Panc1 (cell line): Measurements from ENCODE around the gene NOP14. TPM values are rescaled to one million over a fixed set of nuclear protein-coding genes. Genes with fewer than 3 reads are reported as not detected.

ENCODE experiments used
- ATAC-seq: fragments of 200-7000 bp; cut with Tn5 transposase; 2 replicates; pipeline ENCODE4 v1.9.1; 2020; ENCODE audit warnings: mild to moderate bottlenecking, moderate library complexity
- BruUV-seq: library from RNA; stranded (reverse); fragments of 400-500 nt; replicated peaks from 2 replicates; lab custom pipeline; 2021; lab: Mats Ljungman, UMichigan
- CTCF ChIA-PET: fragments of 300-600 bp; sonication (Branson Sonifier 250); formaldehyde crosslinking; loops from one replicate; lab custom pipeline; 2022; ENCODE audit warnings: antibody characterized with exemption; lab: Charles Lee
- POLR2A ChIA-PET: fragments of 300-600 bp; sonication (Branson Sonifier 250); formaldehyde crosslinking; loops from one replicate; lab custom pipeline; 2022; ENCODE audit warnings: antibody characterized with exemption; lab: Charles Lee
- DNase-seq: peaks from one replicate; pipeline ENCODE4 v3.0.0-alpha.2; 2010; ENCODE audit warnings: low read depth, low spot score
- H3K27ac ChIP-seq: 2 replicates; pipeline ENCODE4 v1.5.1; 2011; ENCODE audit warnings: mild to moderate bottlenecking, low read length, inconsistent platforms
- H3K27me3 ChIP-seq: fragments of 200-500 bp; sonication (Bioruptor generic); 2 replicates; pipeline ENCODE4 v1.6.0; 2014; ENCODE audit warnings: low read length, inconsistent platforms; ENCODE audit not compliant: control insufficient read depth, insufficient read depth
- H3K36me3 ChIP-seq: fragments of 200-500 bp; sonication (Bioruptor generic); 2 replicates; pipeline ENCODE4 v1.5.1; 2014; ENCODE audit warnings: inconsistent platforms, mild to moderate bottlenecking, low read length, moderate library complexity; ENCODE audit not compliant: control insufficient read depth, insufficient read depth
- H3K4me1 ChIP-seq: 2 replicates; pipeline ENCODE4 v1.5.1; 2011; ENCODE audit warnings: inconsistent platforms, mild to moderate bottlenecking, low read length, moderate library complexity; ENCODE audit not compliant: control insufficient read depth, insufficient read depth
- H3K4me3 ChIP-seq, 2 experiments: 2 replicates each; pipeline ENCODE4 v1.5.1; 2011 to 2012; ENCODE audit warnings: low read depth in 2 of 2, low read length in 2 of 2, mild to moderate bottlenecking in 2 of 2, inconsistent platforms in 1 of 2, moderate library complexity in 1 of 2
- H3K9me3 ChIP-seq: fragments of 200-500 bp; sonication (Bioruptor generic); 2 replicates; pipeline ENCODE4 v1.5.1; 2014; ENCODE audit warnings: low read depth, mild to moderate bottlenecking, inconsistent platforms, low read length, moderate library complexity; ENCODE audit not compliant: control insufficient read depth, insufficient read depth
- POLR2AphosphoS5 ChIP-seq: IDR thresholded peaks from 2 replicates; pipeline ENCODE4 v1.6.1; 2012; ENCODE audit warnings: mild to moderate bottlenecking, low read depth, low read length, moderate library complexity
- SIN3A ChIP-seq: IDR thresholded peaks from 2 replicates; pipeline ENCODE4 v1.6.1; 2012; ENCODE audit warnings: low read depth, mild to moderate bottlenecking, low read length, moderate library complexity, borderline replicate concordance; ENCODE audit not compliant: insufficient read depth
- TCF7L2 ChIP-seq: IDR thresholded peaks from 2 replicates; pipeline ENCODE4 v1.6.1; 2011; ENCODE audit warnings: mild to moderate bottlenecking, low read depth, low read length, inconsistent platforms
- in situ Hi-C: cut with HindIII; loops from 2 replicates; pipeline ENCODE4 v1.10.0; 2016; ENCODE audit warnings: low sequenced_read_pairs, low pct_unique_long_range_greater_than_20kb
- intact Hi-C: fragments of 100-400 bp; cut with micrococcal nuclease; formaldehyde crosslinking; loops from one replicate; pipeline ENCODE4 v1.10.0; 2022; ENCODE audit not compliant: unreplicated experiment
- total RNA-seq: library from RNA; stranded (reverse); gene quantifications from one replicate; pipeline ENCODE4 v1.2.1, GENCODE V29; 2021; ENCODE audit not compliant: unreplicated experiment
- TF ChIP-seq, protein P1 (sequence below), 2 experiments: IDR thresholded peaks; 2 replicates each; pipeline ENCODE4 v1.6.1; 2011 to 2012; ENCODE audit warnings: low read depth in 2 of 2, control low read depth in 1 of 2, low read length in 1 of 2, mild to moderate bottlenecking in 1 of 2, moderate library complexity in 1 of 2; ENCODE audit not compliant: insufficient read depth in 1 of 2
- TF ChIP-seq, protein P2 (sequence below): fragments of 450-650 bp; IDR thresholded peaks from 2 replicates; pipeline ENCODE4 v1.5.1; 2017; ENCODE audit warnings: mild to moderate bottlenecking

NOP14 gene
- total RNA-seq, 1 experiment from 2014 or later: 32.9 TPM

DNA sequence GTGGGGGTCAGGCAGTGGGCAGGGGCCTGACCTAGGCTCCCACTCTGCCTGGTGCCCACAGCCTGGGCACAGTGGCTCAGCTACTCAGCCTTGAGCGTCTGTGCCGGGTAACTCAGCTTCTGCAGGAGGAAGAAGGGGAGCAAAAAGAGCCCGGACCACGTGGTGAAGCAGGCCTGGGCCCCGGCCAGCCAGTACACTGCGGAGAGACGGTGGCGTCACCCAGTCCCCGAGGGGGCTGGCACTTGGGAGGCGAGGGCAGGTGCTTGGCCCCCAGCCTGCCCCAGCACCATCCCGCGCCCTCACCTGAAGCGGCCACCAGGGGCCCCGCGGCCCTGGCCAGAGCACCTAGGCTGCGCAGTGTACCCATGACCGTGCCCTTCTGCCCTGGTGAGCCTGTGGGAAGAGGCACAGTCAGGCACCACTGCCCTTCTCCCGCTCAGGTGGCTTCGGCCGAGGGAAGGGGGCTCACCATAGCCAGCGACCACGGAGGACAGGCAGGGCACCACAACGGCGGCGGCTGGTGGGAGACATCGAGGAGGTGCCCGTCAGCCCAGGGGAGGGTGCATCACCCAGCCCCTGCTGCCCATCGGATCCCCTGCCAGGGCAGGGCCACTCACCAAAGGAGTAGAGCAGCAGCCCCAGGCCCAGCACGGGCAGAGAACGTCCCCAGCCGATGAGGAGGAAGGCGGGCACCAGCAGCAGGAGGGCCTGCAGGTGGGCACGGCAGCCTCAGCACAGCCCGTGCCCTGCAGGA lies 32.3 kb downstream of the NOP14 start:
- no TSS peak for BruUV-seq
- peak overlapping the region; percentile 7; the same call in 1 of the 2 replicates for H3K27ac ChIP-seq
- intact Hi-C loops: loop anchor here (10.0 kb wide), 2 partner anchors 136 to 166 kb away; partner anchors contain the start of gene SH3BP2
- in situ Hi-C loops: no loop called here
- ChIA-PET CTCF (no interaction called here), POLR2A (interaction anchor here (0.6 kb wide), 1 partner anchor 303 kb away, joined by 3 read pairs; no protein-coding TSS in a partner anchor)
- no peak for TF ChIP-seq POLR2AphosphoS5
- TF ChIP-seq SIN3A: no peak
- TF ChIP-seq, protein P1, sequence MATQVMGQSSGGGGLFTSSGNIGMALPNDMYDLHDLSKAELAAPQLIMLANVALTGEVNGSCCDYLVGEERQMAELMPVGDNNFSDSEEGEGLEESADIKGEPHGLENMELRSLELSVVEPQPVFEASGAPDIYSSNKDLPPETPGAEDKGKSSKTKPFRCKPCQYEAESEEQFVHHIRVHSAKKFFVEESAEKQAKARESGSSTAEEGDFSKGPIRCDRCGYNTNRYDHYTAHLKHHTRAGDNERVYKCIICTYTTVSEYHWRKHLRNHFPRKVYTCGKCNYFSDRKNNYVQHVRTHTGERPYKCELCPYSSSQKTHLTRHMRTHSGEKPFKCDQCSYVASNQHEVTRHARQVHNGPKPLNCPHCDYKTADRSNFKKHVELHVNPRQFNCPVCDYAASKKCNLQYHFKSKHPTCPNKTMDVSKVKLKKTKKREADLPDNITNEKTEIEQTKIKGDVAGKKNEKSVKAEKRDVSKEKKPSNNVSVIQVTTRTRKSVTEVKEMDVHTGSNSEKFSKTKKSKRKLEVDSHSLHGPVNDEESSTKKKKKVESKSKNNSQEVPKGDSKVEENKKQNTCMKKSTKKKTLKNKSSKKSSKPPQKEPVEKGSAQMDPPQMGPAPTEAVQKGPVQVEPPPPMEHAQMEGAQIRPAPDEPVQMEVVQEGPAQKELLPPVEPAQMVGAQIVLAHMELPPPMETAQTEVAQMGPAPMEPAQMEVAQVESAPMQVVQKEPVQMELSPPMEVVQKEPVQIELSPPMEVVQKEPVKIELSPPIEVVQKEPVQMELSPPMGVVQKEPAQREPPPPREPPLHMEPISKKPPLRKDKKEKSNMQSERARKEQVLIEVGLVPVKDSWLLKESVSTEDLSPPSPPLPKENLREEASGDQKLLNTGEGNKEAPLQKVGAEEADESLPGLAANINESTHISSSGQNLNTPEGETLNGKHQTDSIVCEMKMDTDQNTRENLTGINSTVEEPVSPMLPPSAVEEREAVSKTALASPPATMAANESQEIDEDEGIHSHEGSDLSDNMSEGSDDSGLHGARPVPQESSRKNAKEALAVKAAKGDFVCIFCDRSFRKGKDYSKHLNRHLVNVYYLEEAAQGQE (IDR thresholded peaks at IDR 0.05; ENCODE audit: insufficient read depth in 1 of 2, low read depth in 2 of 2, low read length in 1 of 2): no peak
- TF ChIP-seq TCF7L2: no peak
- no peaks in the 10 kb centered on the region for H3K9me3 ChIP-seq
- no peaks in the 10 kb centered on the region for H3K36me3 ChIP-seq
- no peaks in the 10 kb centered on the region for H3K27me3 ChIP-seq
- DNase-seq: no peak
- peak; percentile 24 for ATAC-seq
- H3K4me3 ChIP-seq: no peak overlapping the region
- H3K4me1 ChIP-seq: peaks cover 19% of the 10 kb centered on the region

DNA sequence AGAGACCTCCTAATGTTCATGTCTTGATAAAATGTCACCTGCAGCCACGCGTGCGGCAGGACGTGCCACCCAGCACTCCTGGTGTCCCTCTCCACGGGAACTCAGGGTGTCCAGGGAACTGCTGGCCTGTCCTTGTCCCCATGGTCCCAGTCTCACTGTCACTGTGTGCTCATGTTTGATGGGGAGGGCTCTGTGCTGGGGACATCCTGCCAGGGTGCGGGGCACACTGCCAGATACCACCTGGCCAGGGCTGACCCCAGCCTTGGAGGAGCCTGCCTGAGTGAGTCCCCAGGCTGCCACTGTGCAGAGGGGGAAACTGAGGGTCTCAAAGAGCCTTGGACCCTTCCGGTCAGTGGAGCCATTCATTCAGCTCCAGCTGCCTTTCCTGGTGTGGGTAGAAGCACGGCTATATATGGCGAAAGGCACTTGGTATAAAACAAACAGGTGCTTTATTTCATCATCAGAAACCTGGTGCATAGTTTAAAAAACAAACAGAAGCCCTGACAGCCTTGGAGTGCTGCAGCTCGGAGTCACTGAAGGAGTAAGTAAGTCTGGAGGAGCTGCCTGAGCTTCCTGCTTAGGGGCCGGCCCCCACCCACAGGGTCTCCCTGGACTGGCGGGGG lies 33.0 kb downstream of the NOP14 start:
- ATAC-seq: no peak
- CTCF ChIA-PET: no interaction called here
- Histone ChIP-seq H3K27ac (peak overlapping the region; percentile 7; the same call in 1 of the 2 replicates), H3K4me1 (peaks cover 16% of the 10 kb centered on the region; the same call in 1 of the 2 replicates), H3K4me3 (no peak overlapping the region), H3K9me3 (no peaks in the 10 kb centered on the region), H3K36me3 (no peaks in the 10 kb centered on the region), H3K27me3 (no peaks in the 10 kb centered on the region)
- TF ChIP-seq POLR2AphosphoS5 (no peak), SIN3A (no peak), TCF7L2 (no peak)
- TF ChIP-seq, protein P1 (IDR thresholded peaks at IDR 0.05; ENCODE audit: insufficient read depth in 1 of 2, low read depth in 2 of 2, low read length in 1 of 2): no peak
- TF ChIP-seq, protein P2, sequence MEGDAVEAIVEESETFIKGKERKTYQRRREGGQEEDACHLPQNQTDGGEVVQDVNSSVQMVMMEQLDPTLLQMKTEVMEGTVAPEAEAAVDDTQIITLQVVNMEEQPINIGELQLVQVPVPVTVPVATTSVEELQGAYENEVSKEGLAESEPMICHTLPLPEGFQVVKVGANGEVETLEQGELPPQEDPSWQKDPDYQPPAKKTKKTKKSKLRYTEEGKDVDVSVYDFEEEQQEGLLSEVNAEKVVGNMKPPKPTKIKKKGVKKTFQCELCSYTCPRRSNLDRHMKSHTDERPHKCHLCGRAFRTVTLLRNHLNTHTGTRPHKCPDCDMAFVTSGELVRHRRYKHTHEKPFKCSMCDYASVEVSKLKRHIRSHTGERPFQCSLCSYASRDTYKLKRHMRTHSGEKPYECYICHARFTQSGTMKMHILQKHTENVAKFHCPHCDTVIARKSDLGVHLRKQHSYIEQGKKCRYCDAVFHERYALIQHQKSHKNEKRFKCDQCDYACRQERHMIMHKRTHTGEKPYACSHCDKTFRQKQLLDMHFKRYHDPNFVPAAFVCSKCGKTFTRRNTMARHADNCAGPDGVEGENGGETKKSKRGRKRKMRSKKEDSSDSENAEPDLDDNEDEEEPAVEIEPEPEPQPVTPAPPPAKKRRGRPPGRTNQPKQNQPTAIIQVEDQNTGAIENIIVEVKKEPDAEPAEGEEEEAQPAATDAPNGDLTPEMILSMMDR: no peak
- no peak for DNase-seq
- in situ Hi-C loops: no loop called here
- BruUV-seq: no TSS peak
- intact Hi-C loops: loop anchor here (10.0 kb wide), 2 partner anchors 135 to 165 kb away; partner anchors contain the start of gene SH3BP2
- POLR2A ChIA-PET: interaction anchor here (0.6 kb wide), 1 partner anchor 302 kb away, joined by 3 read pairs; no protein-coding TSS in a partner anchor
